A673 (cell line): ENCODE measurements around the gene SLC5A4. TPM values are rescaled to one million over a fixed set of nuclear protein-coding genes. Genes with fewer than 3 reads are reported as not detected.
A peak's percentile ranks its signal among the peaks of the same experiment; 100 is the strongest.

Source experiments
- BruUV-seq: library from RNA; stranded (reverse); fragments of 400-500 nt; replicated peaks from 2 replicates; lab custom pipeline; 2021; lab: Mats Ljungman, UMichigan
- CTCF ChIA-PET: fragments of 300-600 bp; sonication (Branson Sonifier 250); formaldehyde crosslinking; loops from one replicate; lab custom pipeline; 2022; ENCODE audit warnings: antibody characterized with exemption; lab: Charles Lee
- POLR2A ChIA-PET: fragments of 300-600 bp; sonication (Branson Sonifier 250); formaldehyde crosslinking; loops from one replicate; lab custom pipeline; 2022; ENCODE audit warnings: antibody characterized with exemption; ENCODE audit not compliant: low non-redundant PET; lab: Charles Lee
- DNase-seq: peaks from one replicate; pipeline ENCODE4 v3.0.0-alpha.2; 2015; ENCODE audit warnings: low spot score
- H3K27ac ChIP-seq: fragments of 200-600 bp; sonication (generic); 2 replicates; pipeline ENCODE4 v1.5.1; 2016; ENCODE audit warnings: mixed run types, low read depth, mild to moderate bottlenecking, mixed read lengths, antibody characterized with exemption, low read length; ENCODE audit not compliant: poor library complexity, severe bottlenecking
- H3K27me3 ChIP-seq: fragments of 200-600 bp; sonication (generic); replicated peaks from 2 replicates; pipeline ENCODE4 v1.6.1; 2017; ENCODE audit warnings: mixed run types, low read depth, mild to moderate bottlenecking, mixed read lengths, antibody characterized with exemption, low read length; ENCODE audit not compliant: insufficient read depth, poor library complexity
- H3K36me3 ChIP-seq: fragments of 200-600 bp; sonication (generic); 2 replicates; pipeline ENCODE4 v1.6.1; 2016; ENCODE audit warnings: mixed run types, mild to moderate bottlenecking, mixed read lengths, antibody characterized with exemption, low read length; ENCODE audit not compliant: insufficient read depth, poor library complexity, severe bottlenecking
- H3K4me1 ChIP-seq: fragments of 200-600 bp; sonication (generic); 2 replicates; pipeline ENCODE4 v1.6.1; 2017; ENCODE audit warnings: mixed run types, mild to moderate bottlenecking, mixed read lengths, antibody characterized with exemption, low read length; ENCODE audit not compliant: insufficient read depth, poor library complexity, severe bottlenecking
- H3K4me3 ChIP-seq: fragments of 200-600 bp; sonication (generic); 2 replicates; pipeline ENCODE4 v1.5.1; 2016; ENCODE audit warnings: low read depth, mixed run types, mild to moderate bottlenecking, mixed read lengths, low read length; ENCODE audit not compliant: poor library complexity, severe bottlenecking
- H3K9me3 ChIP-seq: fragments of 200-600 bp; sonication (generic); 2 replicates; pipeline ENCODE4 v1.6.1; 2016; ENCODE audit warnings: mixed run types, low read depth, mild to moderate bottlenecking, mixed read lengths, antibody characterized with exemption, low read length; ENCODE audit not compliant: poor library complexity, severe bottlenecking
- EZH2 ChIP-seq: fragments of 200-600 bp; sonication (generic); IDR thresholded peaks from 2 replicates; pipeline ENCODE4 v1.6.1; 2017; ENCODE audit warnings: borderline replicate concordance, low read depth, mild to moderate bottlenecking, mixed read lengths, antibody characterized with exemption, low read length; ENCODE audit not compliant: poor library complexity, severe bottlenecking
- intact Hi-C: fragments of 100-400 bp; cut with micrococcal nuclease; formaldehyde crosslinking; loops from one replicate; pipeline ENCODE4 v1.10.0; 2022; ENCODE audit not compliant: unreplicated experiment
- total RNA-seq: library from RNA; stranded (reverse); gene quantifications from 2 replicates; pipeline ENCODE4 v1.2.3, GENCODE V29; 2021
- TF ChIP-seq, protein P1 (sequence below): fragments of 300-800, 200-600 bp; sonication (generic); conservative IDR thresholded peaks from 2 replicates; pipeline ENCODE4 v1.5.1; 2017; ENCODE audit warnings: low read depth, mild to moderate bottlenecking, antibody characterized with exemption, low read length, moderate library complexity, mixed read lengths

SLC5A4 gene
- total RNA-seq, 1 experiment from 2014 or later: 0.19 TPM

GRCh38 chr22:32177221-32177765 lies 77.9 kb downstream of the SLC5A4 start:
- no peak overlapping the region for H3K27ac ChIP-seq
- CTCF ChIA-PET: no interaction called here
- no peaks in the 10 kb centered on the region for H3K9me3 ChIP-seq
- POLR2A ChIA-PET: no interaction called here
- H3K4me3 ChIP-seq: no peak overlapping the region
- H3K4me1 ChIP-seq: no peaks in the 10 kb centered on the region
- peak; percentile 6 for DNase-seq
- BruUV-seq: no TSS peak
- intact Hi-C loops: no loop called here
- no peak for TF ChIP-seq EZH2
- TF ChIP-seq, protein P1, sequence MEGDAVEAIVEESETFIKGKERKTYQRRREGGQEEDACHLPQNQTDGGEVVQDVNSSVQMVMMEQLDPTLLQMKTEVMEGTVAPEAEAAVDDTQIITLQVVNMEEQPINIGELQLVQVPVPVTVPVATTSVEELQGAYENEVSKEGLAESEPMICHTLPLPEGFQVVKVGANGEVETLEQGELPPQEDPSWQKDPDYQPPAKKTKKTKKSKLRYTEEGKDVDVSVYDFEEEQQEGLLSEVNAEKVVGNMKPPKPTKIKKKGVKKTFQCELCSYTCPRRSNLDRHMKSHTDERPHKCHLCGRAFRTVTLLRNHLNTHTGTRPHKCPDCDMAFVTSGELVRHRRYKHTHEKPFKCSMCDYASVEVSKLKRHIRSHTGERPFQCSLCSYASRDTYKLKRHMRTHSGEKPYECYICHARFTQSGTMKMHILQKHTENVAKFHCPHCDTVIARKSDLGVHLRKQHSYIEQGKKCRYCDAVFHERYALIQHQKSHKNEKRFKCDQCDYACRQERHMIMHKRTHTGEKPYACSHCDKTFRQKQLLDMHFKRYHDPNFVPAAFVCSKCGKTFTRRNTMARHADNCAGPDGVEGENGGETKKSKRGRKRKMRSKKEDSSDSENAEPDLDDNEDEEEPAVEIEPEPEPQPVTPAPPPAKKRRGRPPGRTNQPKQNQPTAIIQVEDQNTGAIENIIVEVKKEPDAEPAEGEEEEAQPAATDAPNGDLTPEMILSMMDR: no peak
- peaks cover 65% of the 10 kb centered on the region for H3K27me3 ChIP-seq
- no peaks in the 10 kb centered on the region for H3K36me3 ChIP-seq

DNA sequence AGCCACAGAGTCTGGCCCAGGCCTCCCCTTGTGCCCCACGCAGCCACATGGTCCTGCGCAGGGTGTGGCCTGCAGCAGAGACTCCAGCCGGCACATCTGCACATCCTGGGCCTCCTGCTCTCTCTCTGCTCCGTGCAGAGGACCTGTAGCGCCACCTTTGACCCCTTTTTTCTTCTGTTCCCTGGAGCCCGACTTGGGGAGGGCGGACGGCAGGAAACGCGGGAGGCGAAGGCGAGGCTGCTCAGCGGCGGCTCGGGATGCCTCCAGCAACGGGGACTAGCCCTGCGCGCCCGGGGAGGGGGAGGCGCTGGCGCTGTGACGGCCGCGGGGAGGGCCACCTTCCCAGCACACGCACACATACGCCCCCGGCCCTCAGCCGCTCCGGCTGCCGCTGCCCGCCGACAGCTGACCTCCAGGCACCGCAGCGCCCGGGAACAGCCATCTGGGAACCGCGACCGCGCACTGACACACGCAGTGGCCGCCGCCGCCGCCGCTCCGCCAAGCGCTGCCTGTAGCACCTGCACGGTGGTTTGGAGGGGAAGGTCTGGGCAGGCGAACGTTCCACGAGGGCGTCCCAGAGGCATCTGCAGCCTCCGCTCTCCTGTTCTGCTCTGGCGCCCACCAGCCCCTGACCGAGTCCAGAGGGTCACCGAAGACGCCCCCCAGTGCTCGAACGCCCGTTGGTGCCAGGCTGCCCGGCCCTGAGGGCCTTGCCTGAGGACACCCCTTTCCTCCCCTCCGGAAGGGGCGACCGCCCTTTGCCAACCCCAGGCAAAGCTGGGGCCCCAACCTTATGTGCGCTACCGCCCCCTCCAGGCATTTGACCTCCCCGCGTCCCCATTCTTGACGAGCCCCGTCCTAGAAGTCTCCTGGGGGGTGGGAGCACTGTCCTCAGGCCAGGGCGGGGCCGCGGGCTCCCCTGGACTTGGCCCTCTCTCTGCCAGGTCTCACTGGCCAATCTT lies 79.2 kb downstream of the SLC5A4 start:
- no peak for TF ChIP-seq EZH2
- TF ChIP-seq, protein P1: no peak
- Histone ChIP-seq H3K27me3 (peaks cover 61% of the 10 kb centered on the region), H3K4me3 (no peak overlapping the region), H3K9me3 (no peaks in the 10 kb centered on the region), H3K36me3 (no peaks in the 10 kb centered on the region), H3K27ac (no peak overlapping the region), H3K4me1 (no peaks in the 10 kb centered on the region)
- intact Hi-C loops: no loop called here
- no TSS peak for BruUV-seq
- POLR2A ChIA-PET: no interaction called here
- CTCF ChIA-PET: no interaction called here
- no peak for DNase-seq

- no peak overlapping the region for H3K4me3 ChIP-seq
- DNase-seq: no peak
- TF ChIP-seq, protein P1: no peak
- TF ChIP-seq EZH2: no peak
- POLR2A ChIA-PET: no interaction called here
- no peaks in the 10 kb centered on the region for H3K9me3 ChIP-seq
- H3K36me3 ChIP-seq: no peaks in the 10 kb centered on the region
- CTCF ChIA-PET: no interaction called here
- no TSS peak for BruUV-seq
- no peak overlapping the region for H3K27ac ChIP-seq
- peaks cover 53% of the 10 kb centered on the region for H3K27me3 ChIP-seq
- H3K4me1 ChIP-seq: no peaks in the 10 kb centered on the region
- intact Hi-C loops: no loop called here
Measured at GRCh38 chr22:32175115-32175514, 80.0 kb downstream of the SLC5A4 start.

Other genes with a start within 250 kb of the SLC5A4 start
- gene SLC5A1, start 212.1 kb downstream of the SLC5A4 start, total RNA-seq: not detected in 2 replicates
- not detected in 2 replicates for gene C22orf42, start 96.0 kb downstream of the SLC5A4 start, total RNA-seq
- gene RFPL2, start 50.3 kb downstream of the SLC5A4 start, total RNA-seq: 0.13 TPM in 1 of 2 replicates, not detected in the other
- gene RFPL3, start 102.5 kb upstream of the SLC5A4 start, total RNA-seq: not detected in 2 replicates
- gene RTCB, start 156.9 kb upstream of the SLC5A4 start, total RNA-seq: 122 and 123 TPM in 2 replicates
- gene BPIFC, start 209.1 kb upstream of the SLC5A4 start, total RNA-seq: not detected in 2 replicates
- 89.0 and 95.2 TPM in 2 replicates for gene FBXO7, start 219.5 kb upstream of the SLC5A4 start, total RNA-seq